Renal cortex interstitium (tissue), 11 donors: ENCODE measurements around the gene ALOX5. TPM values are rescaled to one million over a fixed set of nuclear protein-coding genes. Genes with fewer than 3 reads are reported as not detected.

Experiments
- DNase-seq, 11 donors: peaks; one replicate each; pipeline ENCODE4 v3.0.0-alpha.2; 2013; ENCODE audit warnings: low read depth in 9 of 11, low spot score in 4 of 11; ENCODE audit errors: extremely low read depth in 1 of 11
- polyA plus RNA-seq, 3 donors: library from polyadenylated mRNA; unstranded; fragments of 120-200 nt; gene quantifications; one replicate each; pipeline ENCODE4 v1.2.1, GENCODE V29; 2013; ENCODE audit not compliant: insufficient read length in 3 of 3

Gene ALOX5
- polyA plus RNA-seq, 3 donors, result 3.0 to 4.1 (median 3.5) TPM

- no peak for DNase-seq
Observed at GRCh38 chr10:45419676-45420025, 45.6 kb downstream of the ALOX5 start.

GRCh38 chr10:45420453-45421192, 46.6 kb downstream of the ALOX5 start:
- peak in 5 of 11 donors; percentile 28 to 54 (median 34) for DNase-seq

DNA sequence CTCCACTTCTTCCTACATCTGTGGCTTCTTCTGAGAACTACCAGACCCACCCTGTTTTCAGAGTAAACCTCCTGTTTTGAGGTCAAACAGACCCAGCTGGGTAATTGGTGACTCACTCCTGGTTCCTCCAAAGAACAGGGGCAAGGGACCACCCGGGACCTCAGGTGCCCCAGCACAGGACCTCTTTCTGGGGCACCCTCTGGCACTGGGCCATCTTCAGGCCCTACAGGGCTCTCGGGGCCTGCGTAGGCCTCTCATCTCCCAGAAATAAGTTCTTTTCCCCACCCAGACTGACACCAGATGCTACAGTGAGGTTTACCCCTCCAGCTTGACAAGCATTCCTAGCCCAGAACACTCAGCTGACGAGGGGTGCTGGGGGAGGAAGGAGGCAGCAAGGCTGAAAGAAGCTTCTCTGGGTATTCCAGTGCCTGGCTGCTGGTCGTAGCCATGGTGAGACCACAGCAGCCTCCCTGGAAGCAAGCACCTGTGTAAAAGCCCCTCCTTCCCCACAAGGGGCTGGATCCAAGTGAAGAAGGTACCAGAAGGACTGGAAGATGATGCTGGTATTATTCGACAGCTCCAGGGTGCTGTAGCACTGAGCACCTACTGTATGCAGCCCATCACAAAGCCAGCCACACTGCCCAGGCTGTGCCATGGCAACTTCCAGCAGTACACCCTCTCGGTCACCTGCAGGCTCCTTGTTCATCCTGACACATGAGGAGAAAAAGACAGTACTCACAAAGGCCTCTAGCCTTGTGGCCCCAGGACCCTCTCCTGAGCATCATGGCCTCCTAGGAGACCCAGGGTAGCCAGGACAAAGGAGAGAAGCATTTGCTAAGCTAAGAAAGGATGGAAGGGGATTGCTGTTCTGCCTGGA, 47.4 kb downstream of the ALOX5 start:
- no peak for DNase-seq

DNA sequence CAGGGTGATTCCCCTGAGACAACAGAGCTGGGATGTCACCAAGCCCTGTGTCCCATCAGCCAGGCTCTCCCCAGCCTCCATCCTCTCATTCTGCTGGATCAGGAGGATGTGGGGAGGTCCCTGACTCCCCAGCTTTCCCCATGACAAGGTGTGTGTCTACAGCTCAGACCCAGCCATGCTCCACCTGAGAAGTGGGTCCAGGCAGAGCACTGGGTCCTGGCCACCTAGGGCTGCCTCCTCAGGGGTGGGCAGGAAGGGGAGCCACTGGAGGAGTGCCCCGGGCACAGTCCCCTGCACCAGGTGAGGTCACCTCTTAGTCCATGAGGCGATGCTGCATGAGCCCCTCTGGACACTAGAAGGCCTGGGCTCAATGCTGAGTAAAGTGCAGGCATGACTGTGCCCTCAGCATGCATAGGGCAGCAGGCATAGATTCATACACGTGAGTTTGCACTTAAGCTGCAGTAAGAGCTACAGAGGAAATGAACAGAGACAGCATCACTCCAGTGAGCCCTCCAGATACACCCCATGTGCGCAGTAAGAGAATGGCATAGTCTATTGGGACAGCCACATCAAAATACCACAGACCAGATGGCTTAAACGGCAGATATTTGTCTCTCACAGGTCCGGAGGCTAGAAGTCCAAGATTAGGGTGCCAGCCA, 48.3 kb downstream of the ALOX5 start:
- DNase-seq, result no peak

DNA sequence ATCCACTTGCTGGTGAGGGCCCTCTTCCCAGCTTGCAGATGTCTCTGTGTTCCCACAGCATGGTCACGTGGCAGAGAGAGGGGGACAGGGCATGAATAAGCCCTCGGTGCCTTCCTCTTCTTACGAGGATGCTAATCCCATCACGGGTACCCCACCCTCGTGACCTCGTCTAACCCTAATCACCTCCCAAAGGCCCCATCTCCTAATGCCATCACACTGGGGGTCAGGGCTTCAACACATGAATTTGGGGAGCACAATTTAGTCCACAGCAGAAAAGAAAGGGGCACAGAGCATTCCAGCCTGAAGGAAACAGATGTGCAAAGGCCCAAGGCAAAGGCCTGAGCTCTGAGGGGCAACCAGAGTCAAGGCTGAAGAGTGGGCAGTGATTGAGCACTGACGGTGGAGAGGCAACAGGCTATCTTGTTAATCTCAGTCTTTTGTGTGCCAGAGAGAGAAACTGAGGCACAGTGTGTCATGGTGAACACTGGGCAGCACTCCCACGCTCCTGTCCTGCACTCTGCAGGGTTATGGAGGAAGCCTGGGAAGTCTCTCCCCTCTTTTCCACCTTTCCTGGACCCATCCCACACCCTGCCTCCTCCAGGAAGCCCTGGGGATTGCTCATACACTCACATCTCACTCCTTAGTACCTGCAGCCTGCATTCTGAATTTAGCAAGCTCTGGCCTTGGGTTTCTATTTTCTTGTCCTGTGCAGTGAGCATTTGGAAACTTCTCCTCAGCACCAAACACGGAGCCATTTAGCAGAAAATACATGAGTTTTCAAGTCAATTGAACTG, 49.0 kb downstream of the ALOX5 start:
- DNase-seq, result no peak

DNA sequence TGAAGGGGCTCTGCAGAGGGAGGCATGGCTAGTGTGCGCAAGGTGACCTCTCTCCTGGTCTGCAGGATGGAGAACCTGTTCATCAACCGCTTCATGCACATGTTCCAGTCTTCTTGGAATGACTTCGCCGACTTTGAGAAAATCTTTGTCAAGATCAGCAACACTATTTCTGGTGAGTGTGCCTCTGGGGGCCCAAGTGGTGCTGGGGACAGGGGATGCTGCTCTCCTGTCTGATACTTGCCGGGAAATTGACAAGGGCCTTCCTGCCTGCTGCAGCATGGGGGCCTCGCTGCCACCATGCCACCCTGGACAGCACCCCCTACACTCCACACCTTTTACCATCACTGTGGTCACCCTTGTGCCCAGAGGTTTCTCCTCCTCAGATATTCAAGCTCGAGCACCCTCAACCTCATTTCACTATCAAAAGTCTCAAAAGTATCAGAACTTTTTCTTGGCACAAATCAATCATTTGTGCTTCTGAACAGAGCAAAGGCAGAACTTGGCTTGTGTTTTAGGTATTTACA, 50.0 kb downstream of the ALOX5 start:
- DNase-seq, result no peak

GRCh38 chr10:45424668-45425404, 50.8 kb downstream of the ALOX5 start:
- no peak for DNase-seq

- DNase-seq, result no peak
Observed at GRCh38 chr10:45425621-45426563, 51.9 kb downstream of the ALOX5 start.

- DNase-seq, result no peak
Observed at GRCh38 chr10:45427262-45427969, 53.4 kb downstream of the ALOX5 start.

- no peak for DNase-seq
Observed at GRCh38 chr10:45427970-45428366, 54.0 kb downstream of the ALOX5 start.

DNA sequence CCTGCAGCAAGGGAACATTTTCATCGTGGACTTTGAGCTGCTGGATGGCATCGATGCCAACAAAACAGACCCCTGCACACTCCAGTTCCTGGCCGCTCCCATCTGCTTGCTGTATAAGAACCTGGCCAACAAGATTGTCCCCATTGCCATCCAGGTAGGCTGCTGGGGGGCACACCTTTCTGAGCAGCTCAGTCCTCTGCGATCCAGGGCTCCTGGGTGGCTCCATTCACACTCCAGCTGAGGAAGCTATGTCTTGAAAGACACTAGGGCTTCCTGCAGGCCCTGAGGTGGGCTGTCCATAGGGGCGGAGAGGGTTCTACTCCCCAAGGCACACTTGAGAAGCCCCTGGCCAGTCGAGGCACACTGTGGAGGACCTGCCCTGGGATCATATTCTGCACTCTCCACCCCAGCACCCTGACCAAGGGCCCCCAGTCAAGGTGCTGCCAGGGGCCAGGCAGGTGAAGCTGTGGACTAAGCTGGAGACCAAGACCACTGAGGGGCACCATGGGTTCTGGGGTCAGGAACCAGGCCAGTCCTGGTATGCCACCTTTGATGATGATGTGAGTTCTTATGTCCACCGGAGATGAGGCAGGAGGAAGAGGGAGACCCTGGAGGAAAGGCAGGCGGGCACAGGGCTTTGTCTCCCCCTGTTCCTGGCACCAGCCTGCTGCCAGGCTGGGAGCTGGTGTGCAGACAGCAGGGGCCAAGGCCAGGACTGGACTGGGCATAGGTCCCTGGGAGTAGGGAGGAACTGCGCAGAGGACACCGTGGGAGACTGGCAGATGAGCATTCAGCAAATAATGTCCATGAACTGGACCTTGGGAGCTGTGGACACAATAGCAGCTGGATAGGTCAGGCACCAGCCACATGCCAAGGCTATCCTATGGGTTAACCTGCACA, 54.8 kb downstream of the ALOX5 start:
- DNase-seq, result no peak

DNA sequence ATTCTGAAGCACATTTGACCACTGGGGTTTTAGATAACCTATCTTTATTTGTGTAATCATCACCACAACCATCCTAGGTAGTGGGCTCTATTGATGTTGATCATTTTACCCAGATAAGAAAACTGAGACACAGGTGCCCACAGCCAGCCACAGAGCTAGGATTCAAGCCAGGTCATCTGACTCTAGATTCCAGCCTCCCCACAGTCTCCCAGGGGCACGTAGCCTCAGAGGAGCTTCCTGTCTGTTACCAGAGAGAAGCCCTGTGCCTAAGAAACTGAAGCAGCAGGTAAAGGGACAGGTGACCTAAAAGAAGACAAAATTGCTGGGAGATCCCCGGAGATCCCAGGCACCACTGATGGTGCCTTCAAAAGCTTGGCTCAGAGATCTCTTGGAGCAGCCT, 55.8 kb downstream of the ALOX5 start:
- DNase-seq, result no peak

DNA sequence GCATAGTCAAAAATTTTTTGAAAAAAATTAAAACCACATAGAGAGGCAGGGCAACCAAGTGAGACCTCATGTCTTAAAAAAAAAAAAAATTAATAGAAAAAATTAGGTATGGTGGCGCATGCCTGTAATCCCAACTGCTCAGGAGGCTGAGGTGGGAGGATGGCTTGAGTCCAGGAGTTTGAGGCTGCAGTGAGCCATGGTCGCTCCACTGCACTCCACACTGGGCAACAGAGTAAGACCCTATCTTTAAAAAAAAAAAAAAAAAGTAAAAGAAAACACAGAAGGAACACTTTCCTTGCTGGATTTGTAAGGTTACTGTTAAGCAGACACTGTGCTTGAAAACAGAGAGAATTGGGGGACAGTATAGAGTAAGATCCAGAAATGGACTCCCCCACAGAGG, 58.1 kb downstream of the ALOX5 start:
- DNase-seq, result no peak

DNA sequence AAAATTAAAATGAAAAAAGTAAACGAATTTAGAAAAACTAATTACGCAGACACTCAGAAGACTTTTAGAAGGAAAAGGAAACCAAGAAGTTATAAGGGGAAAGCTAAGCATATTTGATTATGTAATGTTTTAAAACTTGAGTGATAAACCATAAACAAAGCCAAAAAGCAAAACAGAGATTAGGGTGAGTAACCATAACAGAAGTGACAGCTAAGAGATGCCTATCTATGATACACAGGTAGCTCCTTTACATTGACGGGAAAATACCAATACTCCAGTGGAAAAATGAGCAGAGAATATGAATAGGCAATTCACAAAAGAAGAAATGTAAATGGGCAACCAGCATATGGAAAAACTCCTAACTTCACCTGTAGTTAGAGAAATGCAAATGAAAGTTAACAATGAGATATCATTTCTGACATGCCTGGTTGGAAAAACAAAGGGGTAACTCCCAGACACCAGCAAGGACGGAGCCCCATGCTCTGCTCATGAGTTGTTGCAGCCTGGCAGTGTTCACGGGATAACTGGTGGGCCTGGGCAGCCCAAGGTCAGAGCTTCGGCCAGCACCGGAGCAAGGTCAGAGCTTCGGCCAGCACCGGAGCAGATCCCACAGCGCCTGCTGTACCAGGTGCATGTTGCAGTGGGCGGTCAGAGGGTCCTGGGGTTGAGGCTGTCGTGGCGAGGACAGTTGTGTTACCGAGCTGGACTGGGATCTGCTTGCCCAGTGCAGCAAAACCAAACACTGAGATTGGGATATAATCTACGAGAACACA, 58.9 kb downstream of the ALOX5 start:
- DNase-seq, result no peak
